T follicular helper cell (primary cell): Measurements from ENCODE around the gene CYP2W1.
"Not testable (repeated sequence)": the region's sequence is repeated elsewhere in the genome, so short reads cannot be mapped to it uniquely, and the experiment has no call there.

Experiments used
- DNase-seq: peaks from one replicate; pipeline ENCODE4 v3.0.0-alpha.2; 2020; ENCODE audit warnings: low read depth

The CYP2W1 gene

DNA sequence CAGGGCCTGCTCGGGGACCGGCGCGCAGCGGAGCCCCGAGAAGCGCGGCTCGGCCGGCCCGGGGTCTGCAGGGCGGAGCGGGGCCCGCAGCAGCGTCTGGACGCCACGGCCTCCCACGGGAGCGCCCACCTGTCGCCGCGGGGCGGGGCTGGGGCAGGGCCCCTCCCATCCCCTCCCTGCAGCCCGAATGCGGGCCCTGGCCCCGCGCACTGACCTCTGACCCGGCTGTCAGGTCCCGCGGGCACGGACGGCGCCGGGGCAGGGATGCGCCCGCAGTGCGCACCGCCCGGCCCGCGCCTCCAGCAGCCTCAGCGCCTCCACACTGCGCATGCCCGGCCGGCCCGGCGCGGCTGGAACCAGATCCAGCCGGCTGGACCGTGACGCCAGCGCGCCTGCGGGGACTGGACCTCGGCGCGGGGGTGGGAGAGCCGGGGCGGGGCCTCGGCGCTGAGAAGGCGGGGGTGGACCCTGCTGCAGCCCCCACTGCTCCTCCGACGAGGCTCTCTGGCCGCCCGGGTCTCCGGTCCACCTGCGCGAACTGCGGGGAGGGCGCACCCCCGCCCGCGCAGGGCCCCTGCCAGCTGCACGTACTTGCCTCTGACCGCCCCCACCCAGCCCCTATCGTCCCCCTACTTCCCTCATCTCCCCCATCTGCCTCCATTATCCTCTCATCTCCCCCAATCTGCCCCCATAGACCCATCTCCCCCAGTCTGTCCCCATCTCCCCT is 45.2 kb downstream of the CYP2W1 start:
- DNase-seq: peak; percentile 73

DNA sequence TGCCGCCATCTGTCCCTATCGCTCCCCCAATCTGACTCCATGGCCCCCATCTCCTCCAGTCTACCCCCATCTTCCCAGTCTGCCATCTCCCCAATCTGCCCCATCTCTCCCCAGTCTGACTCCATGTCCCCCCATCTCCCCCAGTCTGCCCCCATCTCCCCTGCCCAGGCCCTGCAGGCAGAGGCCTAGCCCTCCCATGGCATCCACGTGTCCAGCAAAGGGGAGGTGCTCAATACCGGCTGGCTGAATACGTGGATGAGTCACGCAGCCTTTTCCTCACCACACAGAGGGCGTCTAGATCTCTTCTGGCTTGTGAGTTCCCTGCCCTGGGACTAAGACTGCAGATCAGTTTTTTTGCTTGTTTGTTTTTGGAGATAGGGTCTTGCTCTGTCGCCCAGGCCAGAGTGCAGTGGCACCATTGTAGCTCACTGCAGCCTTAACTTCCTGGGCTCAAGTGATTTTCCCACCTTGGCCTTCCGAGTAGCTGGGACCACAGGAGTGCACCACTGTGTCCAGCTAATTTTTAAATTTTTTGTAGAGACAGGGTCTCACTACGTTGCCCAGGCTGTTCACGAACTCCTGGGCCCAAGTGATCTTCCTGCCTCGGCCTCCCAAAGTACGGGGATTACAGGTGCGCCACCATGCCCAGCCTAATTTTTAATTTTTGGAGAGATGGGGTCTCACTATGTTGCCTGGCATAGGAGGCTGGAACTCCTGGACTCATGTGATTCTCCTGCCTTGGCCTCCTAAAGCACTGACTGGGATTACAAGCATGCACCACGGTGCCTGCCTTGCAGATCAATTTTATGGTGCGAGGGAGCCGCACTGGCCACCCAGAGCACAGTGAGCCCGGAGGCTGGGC is 46.0 kb downstream of the CYP2W1 start:
- DNase-seq: peak; percentile 44

DNA sequence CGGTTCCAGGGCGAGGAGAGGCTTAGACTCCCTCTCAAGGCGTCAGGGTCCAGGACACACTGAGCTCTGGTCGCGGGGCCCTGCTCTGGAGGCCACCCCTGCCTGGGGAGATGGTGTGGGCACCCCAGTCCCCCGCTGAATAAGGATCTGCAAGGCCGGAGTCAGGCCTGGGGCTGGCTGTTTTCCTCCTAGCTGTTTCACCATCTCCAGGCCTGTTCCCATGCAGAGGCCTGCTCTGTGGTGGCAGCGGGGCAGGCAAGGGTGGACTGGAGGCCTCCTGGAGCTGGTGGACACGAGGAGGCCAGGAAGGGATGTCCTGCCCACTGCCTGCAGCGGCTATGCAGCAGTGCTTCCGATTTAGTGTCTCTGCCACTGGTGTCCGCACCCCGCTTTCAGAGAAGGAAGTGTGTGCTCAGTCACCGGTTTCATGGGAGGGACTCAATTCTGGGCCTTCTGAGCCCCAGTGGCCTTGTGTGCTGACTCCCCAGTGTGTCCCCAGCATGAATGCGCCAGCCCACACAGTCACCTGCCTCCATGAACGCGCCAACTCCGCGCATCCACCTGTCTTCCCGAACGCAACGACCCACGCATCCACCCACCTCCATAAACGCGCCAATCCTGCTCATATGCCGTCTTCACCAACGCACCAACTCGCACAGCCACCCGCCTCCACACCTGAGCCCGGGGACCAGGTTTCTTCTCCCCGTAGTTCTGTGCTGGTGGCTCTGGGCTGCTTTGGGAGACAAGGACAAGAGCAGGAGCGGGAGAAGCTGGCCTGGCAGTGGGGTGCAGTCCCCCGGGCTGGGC is 46.9 kb downstream of the CYP2W1 start:
- no peak for DNase-seq

DNA sequence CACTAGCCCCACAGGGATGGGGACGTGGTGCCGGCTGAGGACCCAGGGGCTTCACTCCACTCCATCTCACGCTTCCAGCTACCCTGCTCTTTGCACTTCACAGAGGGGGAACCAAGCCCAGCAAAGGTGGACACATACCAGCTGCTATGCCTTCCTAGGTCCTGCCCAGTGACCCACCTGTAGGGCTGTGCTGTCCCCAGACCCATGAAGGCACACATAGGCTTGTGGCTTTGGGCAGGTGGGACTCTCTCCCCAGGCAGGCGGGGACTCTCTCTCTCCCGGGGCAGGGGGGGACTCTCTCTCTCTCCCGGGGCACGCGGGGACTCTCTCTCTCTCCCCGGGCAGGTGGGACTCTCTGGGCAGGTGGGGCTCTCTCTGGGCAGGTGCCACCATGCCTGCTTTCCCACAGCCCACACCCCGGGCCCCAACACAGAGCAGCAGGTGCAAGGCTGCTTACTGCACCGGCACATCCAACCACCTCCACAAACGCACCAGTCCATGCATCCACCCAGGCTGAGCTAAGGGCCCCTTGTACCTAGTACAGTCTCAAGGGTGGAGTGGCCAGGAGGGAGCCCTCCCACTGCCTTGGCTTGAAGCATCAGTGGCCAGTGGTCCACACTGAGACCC is 47.6 kb downstream of the CYP2W1 start:
- no peak for DNase-seq

DNA sequence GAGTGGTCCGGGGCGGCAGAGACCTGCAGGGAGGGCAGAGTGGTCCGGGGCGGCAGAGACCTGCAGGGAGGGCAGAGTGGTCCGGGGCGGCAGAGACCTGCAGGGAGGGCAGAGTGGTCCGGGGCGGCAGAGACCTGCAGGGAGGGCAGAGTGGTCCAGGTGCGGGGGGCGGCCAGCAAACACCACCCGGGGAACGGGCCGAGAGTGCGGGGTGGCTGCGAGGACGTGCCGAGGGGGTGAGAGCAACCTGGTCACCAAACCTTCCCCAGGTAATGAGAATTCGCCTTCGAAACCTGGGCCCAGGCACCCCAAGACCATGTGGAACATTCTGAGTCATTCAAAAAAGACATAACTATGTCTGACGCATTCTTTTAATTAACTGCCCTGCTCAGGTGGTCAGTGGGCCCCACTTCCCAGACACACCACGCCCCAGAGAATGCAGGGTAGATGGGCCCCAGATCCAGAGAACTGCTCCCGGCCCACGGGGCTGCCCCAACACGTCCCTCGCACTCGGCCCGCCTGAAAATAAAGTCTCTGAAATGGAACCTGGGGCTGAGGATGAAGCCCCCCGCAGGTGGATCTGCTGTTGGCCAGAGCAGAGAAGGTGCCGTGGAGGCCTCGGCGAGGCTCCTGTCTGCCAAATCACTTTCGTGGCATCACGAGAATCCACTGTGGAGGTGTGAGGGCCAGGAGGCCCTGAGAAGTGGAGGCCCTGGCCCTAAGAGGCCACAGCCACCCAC is 48.9 kb downstream of the CYP2W1 start:
- no peak for DNase-seq

DNA sequence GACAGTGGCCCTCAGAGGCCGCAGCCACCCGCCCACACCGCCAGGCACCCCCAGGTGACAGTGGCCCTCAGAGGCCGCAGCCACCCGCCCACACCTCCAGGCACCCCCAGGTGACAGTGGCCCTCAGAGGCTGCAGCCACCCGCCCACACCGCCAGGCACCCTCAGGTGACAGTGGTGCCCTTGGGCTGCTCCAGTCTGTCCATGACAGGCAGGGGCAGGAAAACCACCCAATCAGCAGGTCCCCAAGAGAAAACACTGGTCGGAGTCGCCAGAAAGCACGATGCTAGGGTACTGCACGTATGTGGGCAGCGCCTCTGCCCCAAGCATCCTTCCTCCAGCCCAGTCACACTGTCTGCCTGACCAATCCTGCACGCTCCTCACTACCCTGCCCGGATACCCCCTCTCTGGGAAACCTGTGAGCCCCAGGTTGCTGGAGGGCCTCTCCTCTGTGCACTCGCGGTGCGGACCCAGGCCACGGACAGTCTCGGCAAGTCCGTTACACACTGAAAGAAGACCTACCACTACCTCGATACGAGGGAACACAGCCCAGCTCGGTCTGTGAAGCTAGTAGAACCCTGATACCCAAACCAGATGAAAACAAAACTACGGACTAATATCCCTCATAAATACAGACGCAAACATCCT is 49.7 kb downstream of the CYP2W1 start:
- DNase-seq: no peak

DNA sequence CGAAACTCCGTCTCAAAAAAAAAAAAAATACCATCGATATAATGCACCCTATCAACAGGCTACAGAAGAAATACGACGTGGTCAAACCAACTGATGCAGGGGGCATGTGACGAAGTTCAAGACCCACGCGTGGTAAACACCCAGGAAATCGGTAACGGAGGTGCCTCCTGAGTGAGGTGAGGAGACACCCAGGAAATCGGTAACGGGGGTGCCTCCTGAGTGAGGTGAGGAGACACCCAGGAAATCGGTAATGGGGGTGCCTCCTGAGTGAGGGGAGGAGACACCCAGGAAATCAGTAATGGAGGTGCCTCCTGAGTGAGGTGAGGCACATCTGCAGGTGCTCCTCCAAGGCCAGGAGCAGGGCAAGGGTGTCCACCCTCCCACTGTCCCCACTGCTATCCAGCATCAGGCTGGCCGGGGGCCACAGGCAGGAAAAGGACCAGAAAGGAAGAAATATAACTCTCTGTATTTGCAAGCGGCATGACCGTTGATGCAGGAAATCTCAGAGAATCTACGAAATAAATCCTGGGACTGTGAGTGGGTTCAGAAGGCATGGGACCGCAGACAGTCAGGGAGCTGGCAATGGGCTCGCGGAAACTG is 50.7 kb downstream of the CYP2W1 start:
- peak; percentile 26 for DNase-seq

DNA sequence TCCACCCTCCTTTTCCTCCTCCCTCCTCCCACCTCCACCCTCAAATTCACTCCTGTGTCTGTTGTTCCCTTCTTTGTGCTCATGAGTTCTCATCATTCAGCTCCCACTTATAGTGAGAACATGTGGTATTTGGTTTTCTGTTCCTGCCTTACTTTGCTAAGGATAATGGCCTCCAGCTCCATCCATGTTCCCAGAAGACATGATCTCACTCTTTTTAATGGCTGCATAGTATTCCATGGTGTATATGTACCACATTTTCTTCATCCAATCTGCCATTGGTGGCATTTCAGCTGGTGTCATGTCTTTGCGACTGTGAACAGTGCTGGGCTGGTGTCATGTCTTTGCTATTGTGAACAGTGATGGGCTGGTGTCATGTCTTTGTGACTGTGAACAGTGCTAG is 51.8 kb downstream of the CYP2W1 start:
- DNase-seq: not testable (repeated sequence)

DNA sequence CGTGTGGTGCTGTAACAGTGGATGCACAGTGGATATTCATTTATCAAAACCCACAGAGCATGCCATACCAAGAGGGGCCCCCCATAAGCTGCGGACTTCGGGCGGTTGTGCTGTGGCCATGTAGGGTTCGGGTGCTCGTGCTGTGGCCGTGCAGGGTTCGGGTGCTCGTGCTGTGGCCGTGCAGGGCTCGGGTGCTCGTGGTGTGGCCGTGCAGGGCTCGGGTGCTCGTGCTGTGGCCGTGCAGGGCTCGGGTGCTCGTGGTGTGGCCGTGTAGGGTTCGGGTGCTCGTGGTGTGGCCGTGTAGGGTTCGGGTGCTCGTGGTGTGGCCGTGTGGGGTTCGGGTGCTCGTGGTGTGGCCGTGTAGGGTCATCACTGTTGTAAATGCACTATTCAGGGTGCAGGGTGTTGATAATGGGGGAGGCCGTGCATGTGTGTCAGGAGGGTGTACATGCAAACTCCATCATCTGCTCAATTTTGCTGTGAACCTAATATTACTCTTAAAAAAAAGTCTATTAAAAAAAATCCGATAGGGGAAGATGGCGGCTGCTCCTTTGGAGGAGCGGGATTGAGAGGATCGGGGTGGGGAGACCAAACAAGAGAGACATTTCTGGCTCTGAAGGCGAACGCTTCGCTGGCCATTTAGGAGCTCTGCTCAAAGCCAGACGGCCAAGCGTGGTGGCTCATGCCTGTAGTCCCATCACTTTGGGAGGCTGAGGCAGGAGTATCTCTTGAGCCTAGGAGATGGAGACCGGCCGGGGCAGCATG is 53.4 kb downstream of the CYP2W1 start:
- not testable (repeated sequence) for DNase-seq
